A673 (cell line): ENCODE data around the gene MYO18B. TPM values are rescaled to one million over a fixed set of nuclear protein-coding genes. Genes with fewer than 3 reads are reported as not detected.

Source experiments
- BruUV-seq: library from RNA; stranded (reverse); fragments of 400-500 nt; replicated peaks from 2 replicates; lab custom pipeline; 2021; lab: Mats Ljungman, UMichigan
- CTCF ChIA-PET: fragments of 300-600 bp; sonication (Branson Sonifier 250); formaldehyde crosslinking; loops from one replicate; lab custom pipeline; 2022; ENCODE audit warnings: antibody characterized with exemption; lab: Charles Lee
- POLR2A ChIA-PET: fragments of 300-600 bp; sonication (Branson Sonifier 250); formaldehyde crosslinking; loops from one replicate; lab custom pipeline; 2022; ENCODE audit warnings: antibody characterized with exemption; ENCODE audit not compliant: low non-redundant PET; lab: Charles Lee
- DNase-seq: peaks from one replicate; pipeline ENCODE4 v3.0.0-alpha.2; 2015; ENCODE audit warnings: low spot score
- H3K27ac ChIP-seq: fragments of 200-600 bp; sonication (generic); 2 replicates; pipeline ENCODE4 v1.5.1; 2016; ENCODE audit warnings: mixed run types, low read depth, mild to moderate bottlenecking, mixed read lengths, antibody characterized with exemption, low read length; ENCODE audit not compliant: poor library complexity, severe bottlenecking
- H3K27me3 ChIP-seq: fragments of 200-600 bp; sonication (generic); replicated peaks from 2 replicates; pipeline ENCODE4 v1.6.1; 2017; ENCODE audit warnings: mixed run types, low read depth, mild to moderate bottlenecking, mixed read lengths, antibody characterized with exemption, low read length; ENCODE audit not compliant: insufficient read depth, poor library complexity
- H3K36me3 ChIP-seq: fragments of 200-600 bp; sonication (generic); 2 replicates; pipeline ENCODE4 v1.6.1; 2016; ENCODE audit warnings: mixed run types, mild to moderate bottlenecking, mixed read lengths, antibody characterized with exemption, low read length; ENCODE audit not compliant: insufficient read depth, poor library complexity, severe bottlenecking
- H3K4me1 ChIP-seq: fragments of 200-600 bp; sonication (generic); 2 replicates; pipeline ENCODE4 v1.6.1; 2017; ENCODE audit warnings: mixed run types, mild to moderate bottlenecking, mixed read lengths, antibody characterized with exemption, low read length; ENCODE audit not compliant: insufficient read depth, poor library complexity, severe bottlenecking
- H3K4me3 ChIP-seq: fragments of 200-600 bp; sonication (generic); 2 replicates; pipeline ENCODE4 v1.5.1; 2016; ENCODE audit warnings: low read depth, mixed run types, mild to moderate bottlenecking, mixed read lengths, low read length; ENCODE audit not compliant: poor library complexity, severe bottlenecking
- H3K9me3 ChIP-seq: fragments of 200-600 bp; sonication (generic); 2 replicates; pipeline ENCODE4 v1.6.1; 2016; ENCODE audit warnings: mixed run types, low read depth, mild to moderate bottlenecking, mixed read lengths, antibody characterized with exemption, low read length; ENCODE audit not compliant: poor library complexity, severe bottlenecking
- EZH2 ChIP-seq: fragments of 200-600 bp; sonication (generic); IDR thresholded peaks from 2 replicates; pipeline ENCODE4 v1.6.1; 2017; ENCODE audit warnings: borderline replicate concordance, low read depth, mild to moderate bottlenecking, mixed read lengths, antibody characterized with exemption, low read length; ENCODE audit not compliant: poor library complexity, severe bottlenecking
- intact Hi-C: fragments of 100-400 bp; cut with micrococcal nuclease; formaldehyde crosslinking; loops from one replicate; pipeline ENCODE4 v1.10.0; 2022; ENCODE audit not compliant: unreplicated experiment
- total RNA-seq: library from RNA; stranded (reverse); gene quantifications from 2 replicates; pipeline ENCODE4 v1.2.3, GENCODE V29; 2021
- TF ChIP-seq, protein P1 (sequence below): fragments of 300-800, 200-600 bp; sonication (generic); conservative IDR thresholded peaks from 2 replicates; pipeline ENCODE4 v1.5.1; 2017; ENCODE audit warnings: low read depth, mild to moderate bottlenecking, antibody characterized with exemption, low read length, moderate library complexity, mixed read lengths

MYO18B gene
- total RNA-seq, 1 experiment from 2014 or later: not detected

DNA sequence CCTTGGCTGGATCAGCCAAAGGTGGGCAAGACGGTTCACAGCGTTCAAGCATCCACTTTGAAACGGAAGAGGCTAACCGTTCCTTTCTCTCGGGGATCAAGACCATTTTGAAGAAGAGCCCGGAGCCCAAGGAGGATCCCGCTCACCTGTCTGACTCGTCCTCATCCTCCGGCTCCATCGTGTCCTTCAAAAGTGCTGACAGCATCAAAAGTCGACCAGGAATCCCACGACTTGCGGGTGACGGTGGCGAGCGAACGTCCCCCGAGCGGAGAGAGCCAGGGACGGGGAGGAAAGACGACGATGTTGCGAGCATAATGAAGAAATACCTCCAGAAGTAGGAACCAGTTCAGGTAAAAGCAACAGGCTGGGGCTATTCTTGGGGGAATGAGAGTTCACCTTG is 285.4 kb downstream of the MYO18B start:
- BruUV-seq: no TSS peak
- Histone ChIP-seq H3K36me3 (no peaks in the 10 kb centered on the region), H3K27me3 (no peaks in the 10 kb centered on the region), H3K4me3 (no peak overlapping the region), H3K4me1 (peaks cover 8% of the 10 kb centered on the region), H3K9me3 (no peaks in the 10 kb centered on the region), H3K27ac (no peak overlapping the region)
- ChIA-PET CTCF (no interaction called here), POLR2A (no interaction called here)
- TF ChIP-seq, protein P1, sequence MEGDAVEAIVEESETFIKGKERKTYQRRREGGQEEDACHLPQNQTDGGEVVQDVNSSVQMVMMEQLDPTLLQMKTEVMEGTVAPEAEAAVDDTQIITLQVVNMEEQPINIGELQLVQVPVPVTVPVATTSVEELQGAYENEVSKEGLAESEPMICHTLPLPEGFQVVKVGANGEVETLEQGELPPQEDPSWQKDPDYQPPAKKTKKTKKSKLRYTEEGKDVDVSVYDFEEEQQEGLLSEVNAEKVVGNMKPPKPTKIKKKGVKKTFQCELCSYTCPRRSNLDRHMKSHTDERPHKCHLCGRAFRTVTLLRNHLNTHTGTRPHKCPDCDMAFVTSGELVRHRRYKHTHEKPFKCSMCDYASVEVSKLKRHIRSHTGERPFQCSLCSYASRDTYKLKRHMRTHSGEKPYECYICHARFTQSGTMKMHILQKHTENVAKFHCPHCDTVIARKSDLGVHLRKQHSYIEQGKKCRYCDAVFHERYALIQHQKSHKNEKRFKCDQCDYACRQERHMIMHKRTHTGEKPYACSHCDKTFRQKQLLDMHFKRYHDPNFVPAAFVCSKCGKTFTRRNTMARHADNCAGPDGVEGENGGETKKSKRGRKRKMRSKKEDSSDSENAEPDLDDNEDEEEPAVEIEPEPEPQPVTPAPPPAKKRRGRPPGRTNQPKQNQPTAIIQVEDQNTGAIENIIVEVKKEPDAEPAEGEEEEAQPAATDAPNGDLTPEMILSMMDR: no peak
- TF ChIP-seq EZH2: no peak
- intact Hi-C loops: no loop called here
- DNase-seq: no peak

DNA sequence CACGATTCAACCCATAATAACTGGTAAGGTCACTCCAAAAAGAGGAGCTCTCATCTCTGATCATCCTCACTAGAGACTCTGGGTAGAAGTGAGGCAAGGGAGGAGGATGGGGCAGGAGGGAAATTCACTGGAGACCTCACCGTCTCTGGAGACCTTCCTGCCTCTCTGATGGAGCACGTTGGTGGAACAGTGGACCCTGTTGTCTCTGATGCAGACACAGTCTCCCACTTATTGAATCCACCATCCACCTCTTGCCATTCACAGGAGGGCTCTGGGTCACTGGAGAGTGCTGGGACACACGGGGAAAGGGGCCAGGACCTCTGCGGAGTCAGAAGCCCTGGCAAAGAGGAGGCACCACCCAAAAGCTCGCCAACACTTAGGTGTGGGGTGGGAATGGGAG is 289.7 kb downstream of the MYO18B start:
- H3K4me3 ChIP-seq: no peak overlapping the region
- peaks cover under 1% of the 10 kb centered on the region for H3K4me1 ChIP-seq
- POLR2A ChIA-PET: no interaction called here
- no TSS peak for BruUV-seq
- intact Hi-C loops: no loop called here
- TF ChIP-seq, protein P1: no peak
- no peak for TF ChIP-seq EZH2
- H3K27me3 ChIP-seq: no peaks in the 10 kb centered on the region
- no peak for DNase-seq
- CTCF ChIA-PET: no interaction called here
- H3K27ac ChIP-seq: no peak overlapping the region
- no peaks in the 10 kb centered on the region for H3K9me3 ChIP-seq
- no peaks in the 10 kb centered on the region for H3K36me3 ChIP-seq

DNA sequence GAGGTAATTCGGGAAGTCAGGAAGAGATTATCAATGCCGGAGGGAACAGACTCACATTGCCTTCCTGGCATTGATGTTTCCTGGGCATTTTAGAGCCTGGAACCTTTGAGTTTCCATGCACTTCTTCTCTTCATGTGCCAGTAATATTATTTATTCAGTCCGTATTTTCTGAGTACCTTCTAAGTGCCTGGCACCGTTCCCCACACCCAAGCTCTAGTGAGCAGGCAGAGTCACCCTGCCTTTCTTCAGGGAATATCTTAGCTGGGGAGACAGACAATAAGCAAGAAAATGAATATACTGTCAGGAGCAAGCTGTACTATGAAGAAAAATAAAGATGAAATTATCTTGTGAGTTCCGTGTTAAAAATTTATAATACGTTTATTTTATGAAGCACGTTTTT is 291.1 kb downstream of the MYO18B start:
- BruUV-seq: no TSS peak
- no peak for TF ChIP-seq EZH2
- TF ChIP-seq, protein P1: no peak

More for the DNA sequence above, 291.1 kb downstream of the MYO18B start:
- Histone ChIP-seq H3K9me3 (no peaks in the 10 kb centered on the region), H3K4me1 (no peaks in the 10 kb centered on the region), H3K27ac (no peak overlapping the region), H3K27me3 (no peaks in the 10 kb centered on the region), H3K4me3 (no peak overlapping the region), H3K36me3 (no peaks in the 10 kb centered on the region)
- ChIA-PET CTCF (no interaction called here), POLR2A (no interaction called here)
- DNase-seq: no peak
- intact Hi-C loops: no loop called here
